ENCODE data around the gene PPP1R12B.
"Not testable (repeated sequence)": the region's sequence is repeated elsewhere in the genome, so short reads cannot be mapped to it uniquely, and the experiment has no call there.

DNA sequence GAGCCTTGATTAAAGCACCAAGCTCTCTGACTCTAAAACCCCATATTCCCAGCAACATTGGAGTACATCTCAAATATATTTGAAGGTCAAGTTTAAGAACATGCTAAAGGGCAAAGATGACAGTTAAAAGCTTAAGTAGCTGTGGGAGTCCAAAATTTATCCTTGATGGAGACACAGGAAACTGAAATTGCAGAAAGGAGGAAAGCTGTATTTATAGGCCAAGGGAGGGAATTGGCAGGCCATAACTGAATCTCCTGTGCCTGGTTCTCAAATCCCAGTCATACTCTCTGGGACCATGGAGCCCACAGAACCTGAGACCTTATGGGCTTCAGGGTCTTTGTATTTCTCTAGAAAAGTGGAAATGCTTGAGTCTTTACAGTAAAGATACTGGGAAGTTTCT is 193.9 kb downstream of the PPP1R12B start:
- TF ChIP-seq, protein P1, sequence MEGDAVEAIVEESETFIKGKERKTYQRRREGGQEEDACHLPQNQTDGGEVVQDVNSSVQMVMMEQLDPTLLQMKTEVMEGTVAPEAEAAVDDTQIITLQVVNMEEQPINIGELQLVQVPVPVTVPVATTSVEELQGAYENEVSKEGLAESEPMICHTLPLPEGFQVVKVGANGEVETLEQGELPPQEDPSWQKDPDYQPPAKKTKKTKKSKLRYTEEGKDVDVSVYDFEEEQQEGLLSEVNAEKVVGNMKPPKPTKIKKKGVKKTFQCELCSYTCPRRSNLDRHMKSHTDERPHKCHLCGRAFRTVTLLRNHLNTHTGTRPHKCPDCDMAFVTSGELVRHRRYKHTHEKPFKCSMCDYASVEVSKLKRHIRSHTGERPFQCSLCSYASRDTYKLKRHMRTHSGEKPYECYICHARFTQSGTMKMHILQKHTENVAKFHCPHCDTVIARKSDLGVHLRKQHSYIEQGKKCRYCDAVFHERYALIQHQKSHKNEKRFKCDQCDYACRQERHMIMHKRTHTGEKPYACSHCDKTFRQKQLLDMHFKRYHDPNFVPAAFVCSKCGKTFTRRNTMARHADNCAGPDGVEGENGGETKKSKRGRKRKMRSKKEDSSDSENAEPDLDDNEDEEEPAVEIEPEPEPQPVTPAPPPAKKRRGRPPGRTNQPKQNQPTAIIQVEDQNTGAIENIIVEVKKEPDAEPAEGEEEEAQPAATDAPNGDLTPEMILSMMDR (conservative IDR thresholded peaks at IDR 0.05; ENCODE audit: low read length) = not testable (repeated sequence)
- TF ChIP-seq EZH2phosphoT487 (IDR thresholded peaks at IDR 0.05; ENCODE audit: borderline replicate concordance, low read depth, low read length) = not testable (repeated sequence)

All from OCI-LY7 (cell line).